ENCODE data around the gene TMEM273.

DNA sequence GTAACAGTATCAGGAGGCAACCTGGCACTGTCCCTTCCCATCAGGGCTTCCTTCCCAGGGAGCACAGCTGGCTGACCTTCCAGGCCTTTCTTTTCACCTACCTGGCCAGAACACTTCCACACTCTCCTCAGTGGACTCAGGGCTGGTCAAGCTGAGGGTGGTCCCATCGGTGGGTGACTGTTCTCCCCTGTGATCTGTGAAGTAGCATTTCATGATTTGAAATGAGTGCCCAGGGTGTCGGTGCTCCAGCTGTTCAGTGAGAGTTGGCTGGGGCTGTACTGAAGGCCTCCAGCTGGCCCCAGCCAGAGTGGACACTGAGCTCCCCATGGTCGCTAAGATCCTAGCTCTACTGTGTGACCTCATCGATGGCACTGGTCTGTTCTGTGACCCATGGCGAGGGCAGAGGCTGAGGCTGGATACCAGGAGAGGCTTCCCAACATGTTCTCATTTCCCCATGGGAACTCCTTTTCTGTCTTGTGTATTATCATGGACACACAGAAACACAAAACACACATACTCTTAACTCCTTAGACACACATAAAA is 54.4 kb downstream of the TMEM273 start, which contains the start of gene FAM170B:
- TF ChIP-seq EP300 (IDR thresholded peaks at IDR 0.05; ENCODE audit: borderline replicate concordance): no peak
- TF ChIP-seq, protein P1, sequence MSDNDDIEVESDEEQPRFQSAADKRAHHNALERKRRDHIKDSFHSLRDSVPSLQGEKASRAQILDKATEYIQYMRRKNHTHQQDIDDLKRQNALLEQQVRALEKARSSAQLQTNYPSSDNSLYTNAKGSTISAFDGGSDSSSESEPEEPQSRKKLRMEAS (IDR thresholded peaks at IDR 0.05): no peak
- no peak for TF ChIP-seq NFIC (IDR thresholded peaks at IDR 0.05)
- TF ChIP-seq CEBPB (IDR thresholded peaks at IDR 0.05): no peak
- TF ChIP-seq EGR1 (IDR thresholded peaks at IDR 0.05): no peak
- TF ChIP-seq RAD21 (IDR thresholded peaks at IDR 0.05; ENCODE audit: low read depth): no peak
- TF ChIP-seq TCF12 (IDR thresholded peaks at IDR 0.05; ENCODE audit: low read depth): no peak
- no peak for TF ChIP-seq YY1 (IDR thresholded peaks at IDR 0.05; ENCODE audit: low read depth)
- no peak for TF ChIP-seq ZBTB7A (IDR thresholded peaks at IDR 0.05; ENCODE audit: low read depth)
- TF ChIP-seq FOXM1 (IDR thresholded peaks at IDR 0.05; ENCODE audit: borderline replicate concordance, low read depth): no peak
